Kidney glomerular epithelial cell (primary cell): ENCODE results near the gene OOEP.

Experiments used
- DNase-seq: peaks from one replicate; lab custom pipeline; 2025; lab: John Stamatoyannopoulos, UW

The OOEP gene

GRCh38 chr6:73364549-73364948 lies 5.1 kb downstream of the OOEP start:
- DNase-seq = no peak

DNA sequence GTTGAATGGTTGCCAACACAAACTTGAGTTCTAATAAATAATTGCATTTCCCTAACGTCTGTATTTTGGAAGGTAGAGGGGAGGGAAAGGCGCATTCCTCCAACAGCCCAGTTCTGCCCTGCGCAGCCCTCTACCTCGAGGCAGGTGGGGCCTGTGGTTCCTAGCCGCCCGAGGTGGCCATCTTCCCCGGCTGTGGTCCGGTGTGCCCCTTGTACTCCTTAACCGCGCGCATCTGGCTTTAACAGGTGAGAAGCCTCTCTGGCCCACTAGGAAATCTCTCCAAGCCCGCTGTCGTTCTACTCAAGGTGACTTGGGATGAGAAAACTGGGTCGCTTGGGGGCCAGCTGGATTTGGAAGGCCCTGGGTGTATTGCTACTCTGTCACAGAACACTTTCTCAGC lies 5.6 kb downstream of the OOEP start:
- DNase-seq = no peak

DNA sequence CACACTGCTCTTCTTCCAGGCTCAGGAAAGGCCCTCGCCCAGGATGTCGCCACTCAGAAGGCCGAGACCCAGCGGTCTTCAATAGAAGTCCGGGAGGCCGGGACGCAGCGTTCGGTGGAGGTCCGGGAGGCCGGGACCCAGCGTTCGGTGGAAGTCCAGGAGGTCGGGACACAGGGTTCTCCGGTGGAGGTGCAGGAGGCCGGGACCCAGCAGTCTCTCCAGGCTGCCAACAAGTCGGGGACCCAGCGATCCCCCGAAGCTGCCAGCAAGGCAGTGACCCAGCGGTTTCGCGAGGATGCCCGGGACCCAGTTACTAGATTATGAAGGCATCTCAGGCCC lies 6.2 kb downstream of the OOEP start:
- no peak for DNase-seq

DNA sequence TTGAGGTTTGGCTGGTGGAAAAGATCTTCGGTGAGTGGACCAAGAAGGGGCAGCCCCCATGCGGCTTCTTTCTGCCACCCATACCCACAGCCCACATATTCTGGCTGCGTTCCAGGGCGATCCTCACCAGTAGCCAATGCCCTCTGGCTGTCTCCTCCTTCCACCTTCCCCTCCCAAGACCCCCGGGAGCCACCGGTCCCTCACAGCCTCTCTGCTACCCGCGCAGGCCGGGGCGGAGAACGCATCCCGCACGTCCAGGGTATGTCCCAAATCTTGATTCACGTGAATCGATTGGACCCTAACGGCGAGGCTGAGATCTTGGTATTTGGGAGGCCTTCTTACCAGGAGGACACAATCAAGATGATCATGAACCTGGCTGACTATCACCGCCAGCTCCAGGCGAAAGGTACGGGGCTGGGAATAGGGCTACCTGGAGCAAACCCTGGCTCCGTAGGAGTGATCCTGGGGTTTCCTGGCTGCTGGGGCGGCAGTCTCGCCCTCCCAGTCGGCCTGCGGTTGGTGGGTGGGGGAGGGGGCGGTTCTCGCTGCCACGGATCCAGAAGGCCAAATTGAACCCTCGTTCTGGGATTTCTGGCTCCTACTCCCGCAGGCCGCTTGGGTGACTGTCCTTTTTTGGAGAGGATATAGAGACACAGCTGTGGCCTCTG lies 6.7 kb downstream of the OOEP start:
- no peak for DNase-seq

GRCh38 chr6:73362358-73362757 lies 7.3 kb downstream of the OOEP start, which contains the start of gene KHDC3L:
KHDC3L (plus strand) TSS chr6:73362658; CDS start chr6:73362730, 72 bp downstream.
- no peak for DNase-seq

GRCh38 chr6:73353636-73354593 lies 15.8 kb downstream of the OOEP start, which contains the start of gene DPPA5:
DPPA5 (minus strand) TSS chr6:73354276; CDS start chr6:73354225, 51 bp downstream.
- no peak for DNase-seq

- DNase-seq = no peak
Observed at GRCh38 chr6:73349311-73349710, 20.4 kb downstream of the OOEP start.

DNA sequence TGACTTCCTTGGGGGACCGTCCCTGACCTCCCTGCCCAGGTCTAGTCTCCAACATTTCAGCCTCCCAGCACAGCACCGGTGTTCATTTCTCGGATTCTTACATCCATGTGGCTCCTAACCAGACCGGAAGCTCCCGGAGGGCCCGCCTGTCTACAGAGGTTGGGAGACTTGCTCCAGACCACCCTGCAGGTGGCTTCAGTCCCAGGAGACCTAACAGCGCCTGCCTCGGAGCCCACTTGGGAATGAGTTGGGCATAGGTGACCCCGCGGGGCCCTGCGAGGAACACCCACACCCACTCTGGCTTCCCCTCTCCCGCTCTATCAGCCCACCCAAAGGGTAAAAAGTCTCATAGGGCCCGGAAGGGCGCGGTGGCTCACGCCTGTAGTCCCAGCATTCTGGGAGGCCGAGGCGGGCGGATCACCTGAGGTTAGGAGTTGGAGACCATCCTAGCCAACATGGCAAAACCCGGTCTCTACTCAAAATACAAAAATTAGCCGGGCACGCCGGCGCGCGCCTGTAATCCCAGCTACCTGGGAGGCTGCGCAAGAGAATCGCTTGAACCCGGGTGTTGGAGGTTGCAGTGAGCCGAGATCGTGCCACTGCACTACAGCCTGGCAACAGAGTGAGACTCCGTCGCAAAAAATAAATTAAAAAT lies 21.0 kb downstream of the OOEP start:
- DNase-seq = no peak

- DNase-seq = no peak
Observed at GRCh38 chr6:73343164-73343563, 26.5 kb downstream of the OOEP start.

DNA sequence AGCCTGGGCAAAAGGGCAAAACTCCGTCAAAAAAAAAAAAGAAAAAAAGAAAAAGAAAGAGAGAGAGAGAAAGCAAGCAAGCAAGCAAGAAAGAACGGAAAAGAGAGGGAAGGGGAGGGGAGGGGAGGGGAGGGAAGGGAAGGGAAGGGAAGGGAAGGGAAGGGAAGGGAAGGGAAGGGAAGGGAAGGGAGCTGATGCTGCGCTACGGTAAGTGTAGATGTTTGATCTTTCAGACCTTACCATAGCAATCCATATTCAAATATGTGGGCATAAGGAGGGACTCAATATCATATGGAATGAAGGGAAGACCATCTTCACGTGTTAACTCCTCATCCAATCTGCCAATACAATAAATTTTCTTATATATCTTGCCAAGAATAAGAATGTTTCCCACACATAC lies 27.5 kb downstream of the OOEP start:
- no peak for DNase-seq

DNA sequence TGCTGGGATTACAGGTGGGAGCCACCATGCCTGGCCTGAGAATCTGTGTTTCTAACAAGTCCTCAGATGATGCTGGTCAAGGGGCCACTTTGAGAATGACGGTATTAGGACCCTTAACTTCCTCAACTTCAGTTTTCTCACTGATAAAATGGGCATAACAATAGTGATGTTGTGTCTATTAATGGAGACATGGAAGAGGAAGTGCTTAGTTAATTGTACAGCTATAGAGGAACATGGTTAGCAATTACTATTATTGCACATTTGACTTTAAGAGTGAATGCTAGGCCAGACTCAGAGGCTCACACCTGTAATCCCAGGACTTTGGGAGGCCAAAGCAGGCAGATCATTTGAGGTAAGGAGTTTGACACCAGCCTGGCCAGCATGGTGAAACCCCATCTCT lies 28.4 kb downstream of the OOEP start:
- no peak for DNase-seq

GRCh38 chr6:73340048-73340447 lies 29.6 kb downstream of the OOEP start:
- DNase-seq = peak; percentile 53

DNA sequence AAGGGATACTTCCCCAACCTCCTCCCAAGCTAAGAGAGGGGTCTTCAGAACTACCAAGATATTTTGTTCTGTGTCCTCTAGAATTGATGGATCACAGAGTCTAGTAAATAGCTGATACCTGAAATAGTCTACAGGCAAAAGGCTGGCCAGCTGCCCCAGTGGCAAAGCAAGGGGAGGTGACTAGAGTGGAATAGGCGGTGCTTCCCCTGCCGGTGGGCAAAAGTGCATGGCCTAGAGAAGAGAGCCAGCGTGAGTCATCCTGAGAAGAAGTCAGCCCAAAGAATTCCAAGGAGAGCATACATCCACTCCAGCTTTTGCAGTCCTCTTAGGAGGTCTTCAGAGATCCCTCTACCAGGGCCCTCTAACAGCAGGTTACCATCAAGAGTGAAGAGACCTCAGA lies 30.4 kb downstream of the OOEP start:
- DNase-seq = no peak

DNA sequence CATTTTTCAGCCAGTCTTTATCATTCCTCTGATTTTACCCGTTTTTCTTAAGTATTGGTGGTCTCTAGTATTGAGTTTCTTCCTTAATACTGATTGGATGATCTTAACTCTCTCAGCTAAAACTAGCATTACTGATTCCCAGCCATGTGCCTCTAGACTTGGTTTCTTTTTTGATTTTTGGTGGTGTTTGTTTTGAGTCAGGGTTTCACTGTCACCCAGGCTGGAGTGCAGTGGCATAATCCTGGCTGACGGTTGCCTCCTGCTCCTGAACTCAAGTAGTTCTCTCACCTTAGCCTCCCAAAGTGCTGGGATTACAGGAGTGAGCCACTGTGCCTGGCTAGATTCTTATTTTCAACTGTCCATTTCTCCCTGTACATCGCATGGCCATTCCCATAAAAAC lies 40.5 kb downstream of the OOEP start:
- DNase-seq = no peak

- DNase-seq = no peak
Observed at GRCh38 chr6:73328790-73329189, 40.9 kb downstream of the OOEP start.

- peak; percentile 48 for DNase-seq
Observed at GRCh38 chr6:73325656-73326055, 44.0 kb downstream of the OOEP start.

- DNase-seq = no peak
Observed at GRCh38 chr6:73323323-73323722, 46.4 kb downstream of the OOEP start.
